ENCODE results near the gene MGAT1. TPM values are rescaled to one million over a fixed set of nuclear protein-coding genes. Genes with fewer than 3 reads are reported as not detected.
A peak's percentile ranks its signal among the peaks of the same experiment; 100 is the strongest.
"Not testable (repeated sequence)": the region's sequence is repeated elsewhere in the genome, so short reads cannot be mapped to it uniquely, and the experiment has no call there.

The MGAT1 gene
- polyA plus RNA-seq, 2 of the 4 experiments (the other 2 are of a cell fraction): 53.0 to 61.8 TPM

DNA sequence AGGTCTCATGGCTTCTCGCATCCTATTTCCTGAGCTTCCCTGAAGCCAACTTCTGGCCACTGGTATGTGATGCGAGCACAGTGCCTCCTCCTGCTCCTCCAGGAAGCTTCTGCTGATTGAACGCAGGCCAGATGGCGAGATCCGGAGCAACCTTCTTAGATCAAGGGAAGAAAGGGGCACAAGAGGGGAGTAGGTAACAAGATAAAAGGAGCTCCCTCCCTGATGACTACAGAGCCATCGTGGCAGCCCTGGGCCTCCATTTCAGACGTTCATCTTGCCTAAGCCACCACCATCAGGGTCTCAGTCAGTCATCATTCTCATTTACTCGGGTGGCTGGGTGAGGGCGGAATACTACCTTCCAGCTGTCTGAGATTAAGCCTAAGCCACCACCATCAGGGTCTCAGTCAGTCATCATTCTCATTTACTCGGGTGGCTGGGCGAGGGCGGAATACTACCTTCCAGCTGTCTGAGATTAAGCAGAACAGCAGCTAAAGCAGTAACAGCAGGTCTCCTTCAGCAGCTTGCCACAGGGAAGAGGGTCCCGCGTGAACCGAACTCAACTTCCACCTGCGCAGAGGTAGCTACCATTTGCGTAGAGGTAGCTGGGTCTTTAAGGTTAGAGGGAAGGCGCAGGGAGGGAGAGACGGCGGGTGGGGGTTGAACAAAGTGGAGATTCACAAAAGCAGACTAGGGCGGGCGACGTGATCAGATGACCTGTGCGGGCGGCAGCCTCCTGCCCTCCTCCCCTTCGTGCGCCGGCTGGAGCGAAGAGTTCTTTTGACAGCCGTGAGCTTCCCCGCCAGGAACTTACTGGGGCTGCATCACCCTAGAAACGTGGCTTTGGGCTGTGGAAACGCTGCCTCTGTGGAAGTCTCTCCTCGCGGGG, 27.9 kb upstream of the MGAT1 start:
- POLR2A ChIA-PET: interaction anchor here (0.6 to 2.7 kb wide), 9 partner anchors 12 to 358 kb away, joined by 3 to 43 read pairs (median 4); partner anchors contain the start of gene ZFP62
- TF ChIP-seq RCOR1 (IDR thresholded peaks at IDR 0.05; ENCODE audit: low read depth, low read length): no peak
- TF ChIP-seq SREBF2 (IDR thresholded peaks at IDR 0.05): no peak
- TF ChIP-seq E2F6 (IDR thresholded peaks at IDR 0.05; ENCODE audit: borderline replicate concordance, low read depth): peak; percentile 12; the same call in 1 of the 2 replicates
- TF ChIP-seq CBX8 (IDR thresholded peaks at IDR 0.05): no peak
- Histone ChIP-seq H3K4me3 (peak overlapping the region; percentile 66), H3K9me3 (no peaks in the 10 kb centered on the region), H3K4me2 (peak overlapping the region; percentile 90), H3K4me1 (peaks cover 31% of the 10 kb centered on the region), H3K27ac (peak overlapping the region; percentile 93 to 99)
- ATAC-seq (peak; percentile 55 to 76), DNase-seq (ENCODE audit: low read depth in 1 of 2, low spot score in 1 of 2) (peak; percentile 44 to 56), FAIRE-seq (no peak)
- CTCF ChIA-PET: interaction anchor here (0.9 to 2.3 kb wide), 10 partner anchors 9 to 354 kb away, joined by 3 to 7 read pairs (median 4); no protein-coding TSS in a partner anchor
- 44% methylated on average over 35 of the region's 35 CpGs for WGBS (ENCODE audit: missing lambda C conversion rate)

DNA sequence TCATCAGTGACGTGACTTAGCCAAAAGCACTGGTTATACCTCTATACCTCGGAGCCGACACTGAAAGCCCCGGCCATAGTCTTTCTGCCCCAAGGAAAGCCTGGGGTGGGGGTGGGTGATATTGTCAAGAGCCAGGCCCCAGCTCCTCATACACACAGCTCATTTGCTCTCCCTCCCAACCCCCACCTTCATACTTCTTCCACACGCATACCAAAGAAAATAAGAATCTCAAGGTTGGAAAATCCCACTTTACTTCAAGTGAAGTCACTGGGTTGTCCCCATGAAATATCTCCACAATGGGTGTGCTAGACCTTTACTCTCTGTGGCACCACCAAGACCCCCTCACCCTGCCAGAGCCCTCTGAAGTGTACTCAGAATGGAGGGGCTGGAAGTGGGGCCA, 27.1 kb upstream of the MGAT1 start:
- peak overlapping the region; percentile 90 for H3K4me2 ChIP-seq
- no peak for FAIRE-seq
- TF ChIP-seq JUN (IDR thresholded peaks at IDR 0.05): no peak
- no peak for TF ChIP-seq JUNB (IDR thresholded peaks at IDR 0.05)
- TF ChIP-seq, protein P1, sequence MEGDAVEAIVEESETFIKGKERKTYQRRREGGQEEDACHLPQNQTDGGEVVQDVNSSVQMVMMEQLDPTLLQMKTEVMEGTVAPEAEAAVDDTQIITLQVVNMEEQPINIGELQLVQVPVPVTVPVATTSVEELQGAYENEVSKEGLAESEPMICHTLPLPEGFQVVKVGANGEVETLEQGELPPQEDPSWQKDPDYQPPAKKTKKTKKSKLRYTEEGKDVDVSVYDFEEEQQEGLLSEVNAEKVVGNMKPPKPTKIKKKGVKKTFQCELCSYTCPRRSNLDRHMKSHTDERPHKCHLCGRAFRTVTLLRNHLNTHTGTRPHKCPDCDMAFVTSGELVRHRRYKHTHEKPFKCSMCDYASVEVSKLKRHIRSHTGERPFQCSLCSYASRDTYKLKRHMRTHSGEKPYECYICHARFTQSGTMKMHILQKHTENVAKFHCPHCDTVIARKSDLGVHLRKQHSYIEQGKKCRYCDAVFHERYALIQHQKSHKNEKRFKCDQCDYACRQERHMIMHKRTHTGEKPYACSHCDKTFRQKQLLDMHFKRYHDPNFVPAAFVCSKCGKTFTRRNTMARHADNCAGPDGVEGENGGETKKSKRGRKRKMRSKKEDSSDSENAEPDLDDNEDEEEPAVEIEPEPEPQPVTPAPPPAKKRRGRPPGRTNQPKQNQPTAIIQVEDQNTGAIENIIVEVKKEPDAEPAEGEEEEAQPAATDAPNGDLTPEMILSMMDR (IDR thresholded peaks at IDR 0.05): no peak
- no peak for TF ChIP-seq MAZ (IDR thresholded peaks at IDR 0.05; ENCODE audit: borderline replicate concordance, low read depth, low read length)
- no peak for TF ChIP-seq FOSB (CRISPR knock-in tag; IDR thresholded peaks at IDR 0.05)
- no peak for TF ChIP-seq SREBF2 (IDR thresholded peaks at IDR 0.05)
- TF ChIP-seq KDM5A (IDR thresholded peaks at IDR 0.05): no peak
- no peak for TF ChIP-seq POLR2A (IDR thresholded peaks at IDR 0.05; ENCODE audit: low read length)
- TF ChIP-seq E2F6 (IDR thresholded peaks at IDR 0.05; ENCODE audit: borderline replicate concordance, low read depth): no peak
- TF ChIP-seq CHD4 (IDR thresholded peaks at IDR 0.05; ENCODE audit: borderline replicate concordance): no peak
- TF ChIP-seq CHD2 (IDR thresholded peaks at IDR 0.05; ENCODE audit: low read length, partially characterized antibody): no peak
- no peak for TF ChIP-seq CBX2 (IDR thresholded peaks at IDR 0.05; ENCODE audit: borderline replicate concordance, low read depth)
- no peak for TF ChIP-seq BHLHE40 (IDR thresholded peaks at IDR 0.05; ENCODE audit: low read depth, low read length)
- TF ChIP-seq, protein P2, sequence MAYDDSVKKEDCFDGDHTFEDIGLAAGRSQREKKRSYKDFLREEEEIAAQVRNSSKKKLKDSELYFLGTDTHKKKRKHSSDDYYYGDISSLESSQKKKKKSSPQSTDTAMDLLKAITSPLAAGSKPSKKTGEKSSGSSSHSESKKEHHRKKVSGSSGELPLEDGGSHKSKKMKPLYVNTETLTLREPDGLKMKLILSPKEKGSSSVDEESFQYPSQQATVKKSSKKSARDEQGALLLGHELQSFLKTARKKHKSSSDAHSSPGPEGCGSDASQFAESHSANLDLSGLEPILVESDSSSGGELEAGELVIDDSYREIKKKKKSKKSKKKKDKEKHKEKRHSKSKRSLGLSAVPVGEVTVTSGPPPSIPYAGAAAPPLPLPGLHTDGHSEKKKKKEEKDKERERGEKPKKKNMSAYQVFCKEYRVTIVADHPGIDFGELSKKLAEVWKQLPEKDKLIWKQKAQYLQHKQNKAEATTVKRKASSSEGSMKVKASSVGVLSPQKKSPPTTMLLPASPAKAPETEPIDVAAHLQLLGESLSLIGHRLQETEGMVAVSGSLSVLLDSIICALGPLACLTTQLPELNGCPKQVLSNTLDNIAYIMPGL (CRISPR knock-in tag; IDR thresholded peaks at IDR 0.05; ENCODE audit: borderline replicate concordance): no peak
- TF ChIP-seq HOXA7 (CRISPR knock-in tag; IDR thresholded peaks at IDR 0.05): no peak
- no peak for TF ChIP-seq ZC3H11A (IDR thresholded peaks at IDR 0.05)
- TF ChIP-seq MAFK (IDR thresholded peaks at IDR 0.05; ENCODE audit: partially characterized antibody): no peak
- CTCF ChIA-PET: interaction anchor here (0.5 to 2.3 kb wide), 6 partner anchors 12 to 355 kb away, joined by 3 to 6 read pairs (median 4); no protein-coding TSS in a partner anchor
- POLR2A ChIA-PET: interaction anchor here (2.7 kb wide), 2 partner anchors 19 to 31 kb away, joined by 15 to 43 read pairs; partner anchors contain the start of gene ZFP62
- DNase-seq (ENCODE audit: low read depth in 1 of 2, low spot score in 1 of 2): no peak
- H3K27ac ChIP-seq: no peak overlapping the region
- no peaks in the 10 kb centered on the region for H3K9me3 ChIP-seq
- ATAC-seq: no peak
- peak overlapping the region; percentile 66; the same call in 1 of the 3 replicates for H3K4me3 ChIP-seq
- over 99% methylated on average over 5 of the region's 5 CpGs for WGBS (ENCODE audit: missing lambda C conversion rate)
- peaks cover 32% of the 10 kb centered on the region for H3K4me1 ChIP-seq

GRCh38 chr5:180828756-180829531, 26.3 kb upstream of the MGAT1 start:
- peaks cover 32% of the 10 kb centered on the region for H3K4me1 ChIP-seq
- H3K4me2 ChIP-seq; ATAC-seq; DNase-seq (ENCODE audit: low read depth in 1 of 2, low spot score in 1 of 2); FAIRE-seq; H3K9me3 ChIP-seq; H3K4me3 ChIP-seq; H3K27ac ChIP-seq; POLR2A ChIA-PET: not testable (repeated sequence)
- 93% methylated on average over 13 of the region's 13 CpGs for WGBS (ENCODE audit: missing lambda C conversion rate)
- CTCF ChIA-PET: interaction anchor here (0.5 to 0.9 kb wide), 3 partner anchors 16 to 356 kb away, joined by 3 to 5 read pairs (median 4); no protein-coding TSS in a partner anchor

GRCh38 chr5:180827374-180827773, 24.8 kb upstream of the MGAT1 start:
- POLR2A ChIA-PET: interaction anchor here (3.8 kb wide), 1 partner anchor 17 kb away, joined by 14 read pairs; no protein-coding TSS in a partner anchor
- H3K4me3 ChIP-seq; H3K4me2 ChIP-seq; H3K27ac ChIP-seq; ATAC-seq; DNase-seq (ENCODE audit: low read depth in 1 of 2, low spot score in 1 of 2); FAIRE-seq; H3K9me3 ChIP-seq: not testable (repeated sequence)
- peaks cover 28% of the 10 kb centered on the region for H3K4me1 ChIP-seq
- CTCF ChIA-PET: interaction anchor here (0.9 to 1.5 kb wide), 3 partner anchors 12 to 40 kb away, joined by 3 to 10 read pairs (median 5); no protein-coding TSS in a partner anchor
- 75% methylated on average over 5 of the region's 7 CpGs for WGBS (ENCODE audit: missing lambda C conversion rate)

All from A549 (cell line).